C4-2B (cell line): ENCODE data around the gene ACBD3.

ENCODE experiments used
- CTCF ChIP-seq: fragments of 450-650 bp; conservative IDR thresholded peaks from 2 replicates; pipeline ENCODE4 v1.5.1; 2017; ENCODE audit warnings: mild to moderate bottlenecking
- ZFX ChIP-seq: fragments of 450-650 bp; IDR thresholded peaks from 2 replicates; pipeline ENCODE4 v1.6.1; 2017

GRCh38 chr1:226204198-226204597 lies 17.7 kb upstream of the ACBD3 start:
- TF ChIP-seq CTCF = no peak
- no peak for TF ChIP-seq ZFX
